Pancreas (tissue), 10 donors: ENCODE results near the gene BOK. TPM values are rescaled to one million over a fixed set of nuclear protein-coding genes. Genes with fewer than 3 reads are reported as not detected.
A peak's percentile ranks its signal among the peaks of the same experiment; 100 is the strongest.

Experiments used
- ATAC-seq, 4 donors: fragments of 200-7000 bp; cut with Tn5 transposase; one replicate each; pipeline versions ENCODE4 v1.8.0 to v1.9.1; 2020; ENCODE audit warnings: mild to moderate bottlenecking in 4 of 4, moderate library complexity in 4 of 4
- DNase-seq, 6 donors: peaks; one replicate each; pipeline ENCODE4 v3.0.0-alpha.2; 2020
- FAIRE-seq: peaks from 2 replicates; lab custom pipeline; 2012; peaks lifted over from hg19 to GRCh38; lab: Jason Lieb, UNC
- H3K27ac ChIP-seq, 4 donors: fragments of 200-600 bp; sonication (generic); 1 replicate in 3 of 4; 2 replicates in 1 of 4; pipeline versions ENCODE4 v1.5.0 to v1.8.0; 2020
- H3K27me3 ChIP-seq, 4 donors: fragments of 200-600 bp; one replicate each; pipeline ENCODE4 v1.8.0; 2021
- H3K36me3 ChIP-seq, 3 donors: fragments of 200-600 bp; sonication (generic) in 1 of 3; one replicate each; pipeline versions ENCODE4 v1.5.0 to v1.8.0; 2020 to 2021
- H3K4me1 ChIP-seq, 3 donors: fragments of 200-600 bp; one replicate each; pipeline ENCODE4 v1.8.0; 2021
- H3K4me3 ChIP-seq, 4 donors: fragments of 200-600 bp; sonication (generic) in 2 of 4; one replicate each; pipeline versions ENCODE4 v1.5.0 to v1.8.0; 2020 to 2021
- H3K9me3 ChIP-seq, 4 donors: fragments of 200-600 bp; one replicate each; pipeline ENCODE4 v1.8.0; 2021
- CTCF ChIP-seq, 4 donors: fragments of 200-600 bp; sonication (generic) in 3 of 4; IDR thresholded peaks; one replicate each; pipeline versions ENCODE4 v1.5.0 to v1.8.0; 2021; ENCODE audit warnings: antibody characterized with exemption in 4 of 4
- WGBS, 2 donors: extraction: QIAGEN DNeasy Blood & Tissue Kit; methylation state at CpG; one replicate each; pipeline ENCODE4 v1.1.7; 2013; 5-methylcytosine and 5-hydroxymethylcytosine counted together
- intact Hi-C, 3 donors: fragments of 100-400 bp; cut with DNase I; formaldehyde crosslinking; loops; one replicate each; pipeline versions ENCODE4 v1.11.1 to v1.14.2; 2022
- polyA plus RNA-seq, 2 donors: library from polyadenylated mRNA; stranded (reverse); fragments of 200-250 nt; gene quantifications; one replicate each; pipeline ENCODE4 v1.2.3, GENCODE V29; 2013
- total RNA-seq, 6 donors: library from RNA; stranded (reverse); fragmentation: NEBNext Ultra II Directional in 4 of 6; extraction: Animal tissue kit (Norgen Biotek cat#: 25700) in 4 of 6; gene quantifications; one replicate each; pipeline versions ENCODE4 v1.2.1 to v1.2.4, GENCODE V29; 2021 to 2023
- donor health status: healthy with polysubstance abuse.
- donor health status: DM: no; HTN: no; CAD: no; lungs with moderate emphysema.
- donor health status: DM: no; HTN: no; CAD: no.
- donor health status: control.
- donor health status: control.
- donor health status: Bipolar disorder and iron deficiency.
- donor health status: DM: yes; HTN: yes; CAD: no.
- donor health status: DM: no; HTN: no; CAD: no.
- donor health status: DM: no; HTN: no; CAD: no.
- donor health status: DM: yes; HTN: yes; CAD: no.

The BOK gene
- total and polyA plus RNA-seq, 8 donors, result 10.0 to 24.8 (median 11.6) TPM

- Histone ChIP-seq H3K27me3 (no peaks in the 10 kb centered on the region), H3K36me3 (peaks cover 0 to 13% (median 0%) of the 10 kb centered on the region in 3 donors), H3K9me3 (no peaks in the 10 kb centered on the region), H3K4me1 (no peaks in the 10 kb centered on the region), H3K27ac (no peak overlapping the region), H3K4me3 (no peak overlapping the region)
- no peak for TF ChIP-seq CTCF (IDR thresholded peaks at IDR 0.05)
- no peak for FAIRE-seq
- ATAC-seq, result no peak
- 88 to 92% methylated on average over 12 of the region's 12 CpGs for WGBS, 2 donors
- peak in 2 of 6 donors; percentile 45 to 52 for DNase-seq
- intact Hi-C loops, result no loop called here
Observed at GRCh38 chr2:241573741-241574140, 15.2 kb downstream of the BOK start.

GRCh38 chr2:241574911-241575623, 16.5 kb downstream of the BOK start:
- FAIRE-seq, result no peak
- WGBS, 2 donors, result 90 to 95% methylated on average over 7 of the region's 7 CpGs
- intact Hi-C loops, result no loop called here
- ATAC-seq, result no peak
- H3K9me3 ChIP-seq, result no peaks in the 10 kb centered on the region
- no peak for TF ChIP-seq CTCF (IDR thresholded peaks at IDR 0.05)
- no peak overlapping the region for H3K4me3 ChIP-seq
- H3K27ac ChIP-seq, result no peak overlapping the region
- DNase-seq, result peak in 1 of 6 donors; percentile 5
- peaks cover 0 to 13% (median 0%) of the 10 kb centered on the region in 3 donors for H3K36me3 ChIP-seq
- no peaks in the 10 kb centered on the region for H3K27me3 ChIP-seq
- H3K4me1 ChIP-seq, result no peaks in the 10 kb centered on the region

- peaks cover 0 to 13% (median 0%) of the 10 kb centered on the region in 3 donors for H3K36me3 ChIP-seq
- peak in 1 of 4 donors; percentile 11 for ATAC-seq
- 86 to 94% methylated on average over 5 of the region's 5 CpGs for WGBS, 2 donors
- DNase-seq, result peak in 1 of 6 donors; percentile 6
- H3K4me3 ChIP-seq, result no peak overlapping the region
- no peaks in the 10 kb centered on the region for H3K9me3 ChIP-seq
- H3K4me1 ChIP-seq, result no peaks in the 10 kb centered on the region
- H3K27ac ChIP-seq, result no peak overlapping the region
- intact Hi-C loops, result no loop called here
- no peak for TF ChIP-seq CTCF (IDR thresholded peaks at IDR 0.05)
- no peak for FAIRE-seq
- H3K27me3 ChIP-seq, result no peaks in the 10 kb centered on the region
Observed at GRCh38 chr2:241575624-241576292, 17.2 kb downstream of the BOK start.

- DNase-seq (peak in 2 of 6 donors; percentile 43 to 54), FAIRE-seq (no peak), ATAC-seq (peak in 1 of 4 donors; percentile 11)
- intact Hi-C loops, result no loop called here
- 89 to 90% methylated on average over 14 of the region's 14 CpGs for WGBS, 2 donors
- H3K27ac ChIP-seq, result no peak overlapping the region
- H3K4me1 ChIP-seq, result no peaks in the 10 kb centered on the region
- no peak for TF ChIP-seq CTCF (IDR thresholded peaks at IDR 0.05)
- no peak overlapping the region for H3K4me3 ChIP-seq
- no peaks in the 10 kb centered on the region for H3K27me3 ChIP-seq
- peaks cover 0 to 13% (median 0%) of the 10 kb centered on the region in 3 donors for H3K36me3 ChIP-seq
- no peaks in the 10 kb centered on the region for H3K9me3 ChIP-seq
Observed at GRCh38 chr2:241576293-241576654, 17.7 kb downstream of the BOK start.
